SHP77 treated with DMSO at 0.1 percent for 48 hours (cell line): Measurements from ENCODE around the gene AUTS2.
"Not testable (repeated sequence)": the region's sequence is repeated elsewhere in the genome, so short reads cannot be mapped to it uniquely, and the experiment has no call there.

Source experiments
- DNase-seq: peaks from one replicate; lab custom pipeline; 2025; lab: John Stamatoyannopoulos, UW

The AUTS2 gene

GRCh38 chr7:70630818-70631457 is 1032.7 kb downstream of the AUTS2 start:
- no peak for DNase-seq

GRCh38 chr7:70631718-70632117 is 1033.4 kb downstream of the AUTS2 start:
- no peak for DNase-seq

GRCh38 chr7:70632400-70632799 is 1034.1 kb downstream of the AUTS2 start:
- DNase-seq: no peak

- no peak for DNase-seq
Observed at GRCh38 chr7:70634071-70634470, 1035.8 kb downstream of the AUTS2 start.

- DNase-seq: no peak
Observed at GRCh38 chr7:70634610-70635068, 1036.4 kb downstream of the AUTS2 start.

- DNase-seq: no peak
Observed at GRCh38 chr7:70635633-70636032, 1037.4 kb downstream of the AUTS2 start.

- no peak for DNase-seq
Observed at GRCh38 chr7:70636169-70636568, 1037.9 kb downstream of the AUTS2 start.

- DNase-seq: no peak
Observed at GRCh38 chr7:70637726-70638125, 1039.5 kb downstream of the AUTS2 start.

- DNase-seq: no peak
Observed at GRCh38 chr7:70638158-70639107, 1040.2 kb downstream of the AUTS2 start.

- DNase-seq: no peak
Observed at GRCh38 chr7:70640266-70640833, 1042.1 kb downstream of the AUTS2 start.

- DNase-seq: no peak
Observed at GRCh38 chr7:70641882-70642281, 1043.6 kb downstream of the AUTS2 start.

- no peak for DNase-seq
Observed at GRCh38 chr7:70645279-70645678, 1047.0 kb downstream of the AUTS2 start.

GRCh38 chr7:70645876-70646351 is 1047.6 kb downstream of the AUTS2 start:
- DNase-seq: no peak

- no peak for DNase-seq
Observed at GRCh38 chr7:70646536-70647248, 1048.4 kb downstream of the AUTS2 start.

- no peak for DNase-seq
Observed at GRCh38 chr7:70647801-70648498, 1049.7 kb downstream of the AUTS2 start.

GRCh38 chr7:70648499-70648861 is 1050.2 kb downstream of the AUTS2 start:
- not testable (repeated sequence) for DNase-seq

GRCh38 chr7:70649323-70649722 is 1051.0 kb downstream of the AUTS2 start:
- DNase-seq: no peak

GRCh38 chr7:70654146-70654545 is 1055.9 kb downstream of the AUTS2 start:
- no peak for DNase-seq

GRCh38 chr7:70654979-70655378 is 1056.7 kb downstream of the AUTS2 start:
- no peak for DNase-seq

- DNase-seq: no peak
Observed at GRCh38 chr7:70655694-70656093, 1057.4 kb downstream of the AUTS2 start.

- DNase-seq: no peak
Observed at GRCh38 chr7:70657571-70657970, 1059.3 kb downstream of the AUTS2 start.
